SU-DHL-6 (cell line): ENCODE data around the gene DRC7.

Experiments
- H2AFZ ChIP-seq: fragments of 200-600 bp; sonication (generic); 2 replicates; pipeline ENCODE4 v1.6.1; 2014; ENCODE audit warnings: low read depth, mild to moderate bottlenecking, moderate library complexity, mixed read lengths, antibody characterized with exemption, low read length; ENCODE audit not compliant: severe bottlenecking
- H3F3A ChIP-seq: fragments of 200-600 bp; shearing (Covaris generic); 2 replicates; pipeline ENCODE4 v1.6.0; 2016; ENCODE audit warnings: antibody characterized with exemption, mild to moderate bottlenecking; ENCODE audit not compliant: insufficient read depth
- H3K27ac ChIP-seq: fragments of 200-600 bp; sonication (generic); 2 replicates; pipeline ENCODE4 v1.5.1; 2016; ENCODE audit warnings: low read depth, mild to moderate bottlenecking, low read length, moderate library complexity, mixed read lengths
- H3K27me3 ChIP-seq: fragments of 200-600 bp; sonication (generic), shearing (Covaris generic); 2 replicates; pipeline ENCODE4 v1.6.0; 2014; ENCODE audit warnings: mild to moderate bottlenecking, low read length
- H3K36me3 ChIP-seq: fragments of 200-600 bp; sonication (generic); 2 replicates; pipeline ENCODE4 v1.6.1; 2014; ENCODE audit warnings: mild to moderate bottlenecking, low read length, mixed read lengths
- H3K4me2 ChIP-seq: fragments of 300-600, 200-600 bp; shearing (Covaris generic), sonication (generic); 2 replicates; pipeline ENCODE4 v1.6.0; 2014; ENCODE audit warnings: low read length, low read depth, mild to moderate bottlenecking; ENCODE audit not compliant: poor library complexity, severe bottlenecking
- H3K4me3 ChIP-seq: fragments of 200-600 bp; sonication (generic); 2 replicates; pipeline ENCODE4 v1.5.1; 2014; ENCODE audit warnings: antibody characterized with exemption, low read length, mild to moderate bottlenecking, mixed read lengths; ENCODE audit not compliant: insufficient read depth, poor library complexity, severe bottlenecking
- H3K79me2 ChIP-seq: fragments of 200-600 bp; sonication (generic); 2 replicates; pipeline ENCODE4 v1.6.1; 2014; ENCODE audit warnings: mild to moderate bottlenecking, low read length, moderate library complexity; ENCODE audit not compliant: insufficient read depth
- H3K9ac ChIP-seq: fragments of 200-600 bp; sonication (generic); 2 replicates; pipeline ENCODE4 v1.7.0; 2014; ENCODE audit warnings: mild to moderate bottlenecking, low read length
- H3K9me2 ChIP-seq: fragments of 200-600 bp; sonication (generic); replicated peaks from 2 replicates; pipeline ENCODE4 v1.6.1; 2014; ENCODE audit warnings: low read length; ENCODE audit not compliant: insufficient read depth
- H3K9me3 ChIP-seq: fragments of 200-600 bp; sonication (generic); 2 replicates; pipeline ENCODE4 v1.6.1; 2014; ENCODE audit warnings: low read length, mixed read lengths; ENCODE audit not compliant: insufficient read depth
- H4K20me1 ChIP-seq: fragments of 200-600 bp; sonication (generic); 2 replicates; pipeline ENCODE4 v1.6.1; 2014; ENCODE audit warnings: low read depth, mild to moderate bottlenecking, antibody characterized with exemption, low read length, moderate library complexity, mixed read lengths
- EZH2phosphoT487 ChIP-seq: fragments of 200-600 bp; sonication (generic), shearing (Covaris generic); conservative IDR thresholded peaks from 2 replicates; pipeline ENCODE4 v1.6.1; 2018; ENCODE audit warnings: mild to moderate bottlenecking, antibody characterized with exemption, low read length, moderate library complexity, mixed read lengths
- TF ChIP-seq, protein P1 (sequence below): fragments of 200-600 bp; sonication (generic); IDR thresholded peaks from one replicate; pipeline ENCODE4 v1.5.1; 2017; ENCODE audit warnings: antibody characterized with exemption, mild to moderate bottlenecking, low read length, moderate library complexity; ENCODE audit not compliant: insufficient read depth, poor library complexity, severe bottlenecking

The DRC7 gene

DNA sequence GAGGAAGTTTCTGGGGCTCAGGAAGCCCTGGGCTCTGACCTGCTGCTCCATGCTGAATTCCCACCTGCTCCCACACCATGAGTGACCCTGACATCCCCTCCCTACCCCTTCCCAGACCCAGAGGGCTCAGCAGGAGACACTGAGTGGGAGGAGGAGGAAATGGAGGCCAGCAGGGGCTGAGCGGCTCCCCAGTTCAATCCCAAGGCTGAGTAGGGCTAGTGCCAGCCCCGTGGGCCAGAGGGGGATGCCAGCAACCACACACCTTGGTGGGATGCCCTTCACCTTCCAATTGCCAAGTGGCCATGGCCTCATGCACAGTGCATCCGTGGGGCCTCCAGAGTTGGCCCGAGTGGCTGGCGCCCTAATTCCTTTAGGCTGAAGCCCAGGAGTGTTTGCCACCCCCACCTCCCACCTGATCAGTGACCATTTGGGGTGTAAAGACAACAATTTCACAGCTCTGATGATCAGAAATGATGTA lies 27.5 kb upstream of the DRC7 start:
- TF ChIP-seq, protein P1, sequence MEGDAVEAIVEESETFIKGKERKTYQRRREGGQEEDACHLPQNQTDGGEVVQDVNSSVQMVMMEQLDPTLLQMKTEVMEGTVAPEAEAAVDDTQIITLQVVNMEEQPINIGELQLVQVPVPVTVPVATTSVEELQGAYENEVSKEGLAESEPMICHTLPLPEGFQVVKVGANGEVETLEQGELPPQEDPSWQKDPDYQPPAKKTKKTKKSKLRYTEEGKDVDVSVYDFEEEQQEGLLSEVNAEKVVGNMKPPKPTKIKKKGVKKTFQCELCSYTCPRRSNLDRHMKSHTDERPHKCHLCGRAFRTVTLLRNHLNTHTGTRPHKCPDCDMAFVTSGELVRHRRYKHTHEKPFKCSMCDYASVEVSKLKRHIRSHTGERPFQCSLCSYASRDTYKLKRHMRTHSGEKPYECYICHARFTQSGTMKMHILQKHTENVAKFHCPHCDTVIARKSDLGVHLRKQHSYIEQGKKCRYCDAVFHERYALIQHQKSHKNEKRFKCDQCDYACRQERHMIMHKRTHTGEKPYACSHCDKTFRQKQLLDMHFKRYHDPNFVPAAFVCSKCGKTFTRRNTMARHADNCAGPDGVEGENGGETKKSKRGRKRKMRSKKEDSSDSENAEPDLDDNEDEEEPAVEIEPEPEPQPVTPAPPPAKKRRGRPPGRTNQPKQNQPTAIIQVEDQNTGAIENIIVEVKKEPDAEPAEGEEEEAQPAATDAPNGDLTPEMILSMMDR, result no peak
- TF ChIP-seq EZH2phosphoT487, result no peak
- Histone ChIP-seq H3K4me2 (no peak overlapping the region), H3K9me2 (no peaks in the 10 kb centered on the region), H4K20me1 (no peaks in the 10 kb centered on the region), H2AFZ (no peak overlapping the region), H3K36me3 (no peaks in the 10 kb centered on the region), H3K9ac (no peak overlapping the region), H3F3A (no peaks in the 10 kb centered on the region), H3K4me3 (no peak overlapping the region), H3K79me2 (no peaks in the 10 kb centered on the region), H3K27me3 (no peaks in the 10 kb centered on the region), H3K9me3 (no peaks in the 10 kb centered on the region), H3K27ac (no peak overlapping the region)

DNA sequence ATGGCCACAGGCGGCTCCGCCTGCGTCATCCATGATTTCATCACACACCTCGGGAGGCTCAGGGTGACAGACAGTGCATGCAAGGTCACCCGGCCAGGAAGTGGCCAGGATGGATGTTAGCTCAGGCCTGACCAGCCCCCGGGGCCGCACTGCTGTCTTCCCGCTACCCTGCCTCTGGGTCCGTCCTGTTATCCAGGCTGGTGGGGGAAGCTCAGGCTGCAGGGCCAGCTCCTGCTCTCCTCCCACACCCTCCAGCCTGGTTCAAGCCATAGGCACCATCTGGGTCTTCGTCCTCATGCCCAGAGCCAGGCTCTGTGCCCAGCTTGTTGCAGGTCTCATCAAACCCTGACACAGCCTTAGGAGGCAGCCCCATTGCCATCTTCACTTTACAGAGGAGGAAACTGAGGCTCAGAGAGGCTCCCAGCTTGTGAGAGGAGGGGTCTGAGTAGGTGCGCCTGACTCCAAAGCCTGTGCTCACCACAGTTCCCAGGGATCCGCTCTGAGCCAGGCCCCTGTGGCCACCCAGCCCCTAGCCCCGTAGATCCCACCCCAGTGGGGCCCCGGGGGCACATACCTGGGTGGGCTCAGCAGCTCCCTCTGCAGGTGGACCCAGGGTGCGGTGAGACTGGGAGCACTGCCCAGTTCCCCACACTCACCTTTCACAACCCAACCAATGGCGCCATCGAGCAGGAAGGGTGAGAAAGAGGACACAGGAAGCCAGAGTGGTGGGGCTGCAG lies 26.9 kb upstream of the DRC7 start:
- no peak overlapping the region for H3K27ac ChIP-seq
- no peaks in the 10 kb centered on the region for H3F3A ChIP-seq
- H3K27me3 ChIP-seq, result no peaks in the 10 kb centered on the region
- no peaks in the 10 kb centered on the region for H3K79me2 ChIP-seq
- no peaks in the 10 kb centered on the region for H3K9me3 ChIP-seq
- H3K4me3 ChIP-seq, result no peak overlapping the region
- H3K4me2 ChIP-seq, result no peak overlapping the region
- H3K36me3 ChIP-seq, result no peaks in the 10 kb centered on the region
- no peak overlapping the region for H3K9ac ChIP-seq
- H4K20me1 ChIP-seq, result no peaks in the 10 kb centered on the region
- no peaks in the 10 kb centered on the region for H3K9me2 ChIP-seq
- H2AFZ ChIP-seq, result no peak overlapping the region
- TF ChIP-seq, protein P1, result no peak
- no peak for TF ChIP-seq EZH2phosphoT487

DNA sequence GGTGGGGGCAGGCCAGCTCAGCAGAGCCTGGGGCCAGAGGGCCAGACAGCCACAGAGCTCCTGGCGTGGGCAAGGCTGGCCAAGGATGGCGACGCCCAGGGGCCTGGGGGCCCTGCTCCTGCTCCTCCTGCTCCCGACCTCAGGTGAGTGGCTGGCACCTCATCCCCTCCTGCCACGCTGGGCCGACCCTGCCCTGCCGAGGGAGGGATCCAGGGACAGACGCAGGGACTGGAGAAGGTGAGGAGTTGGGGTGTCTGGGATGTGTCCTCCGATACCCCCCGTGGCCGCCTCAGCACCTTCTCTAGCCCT lies 26.4 kb upstream of the DRC7 start, which contains the start of gene ADGRG3:
ADGRG3 (plus strand) TSS at position 44 of the 309 bp plus-strand sequence; CDS start at position 86, 42 bp downstream.
- Histone ChIP-seq H3K27me3 (no peaks in the 10 kb centered on the region), H3K36me3 (no peaks in the 10 kb centered on the region), H2AFZ (no peak within 1 kb of the TSS), H3K9ac (no peak within 1 kb of the TSS), H3F3A (no peaks in the 10 kb centered on the region), H3K9me3 (no peaks in the 10 kb centered on the region), H3K4me2 (no peak within 1 kb of the TSS), H3K27ac (no peak within 1 kb of the TSS), H3K4me3 (no peak within 1 kb of the TSS), H3K79me2 (no peaks in the 10 kb centered on the region), H3K9me2 (no peaks in the 10 kb centered on the region), H4K20me1 (no peaks in the 10 kb centered on the region)
- TF ChIP-seq, protein P1, result no peak
- no peak for TF ChIP-seq EZH2phosphoT487
